Activated CD8-positive, alpha-beta memory T cell treated with anti-CD3 and anti-CD28 coated beads, Interleukin-2, amount 50 U/mL, for 48 hours (primary cell): ENCODE measurements around the gene RNF20.

Experiments used
- DNase-seq: peaks from one replicate; pipeline ENCODE4 v3.0.0-alpha.2; 2020

The RNF20 gene

GRCh38 chr9:101590901-101591300 is 57.2 kb downstream of the RNF20 start:
- DNase-seq = no peak

GRCh38 chr9:101591787-101592446 is 58.3 kb downstream of the RNF20 start:
- no peak for DNase-seq

GRCh38 chr9:101592788-101593187 is 59.1 kb downstream of the RNF20 start:
- no peak for DNase-seq

DNA sequence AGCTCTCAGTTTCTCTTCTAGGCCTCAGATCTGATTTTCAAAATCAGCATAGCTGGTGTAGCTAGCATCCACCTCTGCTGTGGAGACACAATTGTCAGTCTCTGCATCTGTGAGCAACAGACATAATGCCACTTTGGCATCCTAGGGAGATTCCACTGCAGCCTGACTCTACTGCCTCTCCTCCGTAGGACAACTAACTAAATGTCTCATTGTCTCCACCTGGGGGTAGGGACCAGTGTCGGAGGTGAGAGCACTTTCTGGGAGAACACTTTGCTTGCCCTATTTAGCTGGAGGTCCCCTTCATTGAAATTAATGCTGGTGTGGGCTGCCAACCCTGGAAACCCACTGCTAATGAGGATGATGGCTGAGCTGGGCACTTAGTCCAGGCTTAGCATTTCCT is 59.7 kb downstream of the RNF20 start:
- DNase-seq = no peak

DNA sequence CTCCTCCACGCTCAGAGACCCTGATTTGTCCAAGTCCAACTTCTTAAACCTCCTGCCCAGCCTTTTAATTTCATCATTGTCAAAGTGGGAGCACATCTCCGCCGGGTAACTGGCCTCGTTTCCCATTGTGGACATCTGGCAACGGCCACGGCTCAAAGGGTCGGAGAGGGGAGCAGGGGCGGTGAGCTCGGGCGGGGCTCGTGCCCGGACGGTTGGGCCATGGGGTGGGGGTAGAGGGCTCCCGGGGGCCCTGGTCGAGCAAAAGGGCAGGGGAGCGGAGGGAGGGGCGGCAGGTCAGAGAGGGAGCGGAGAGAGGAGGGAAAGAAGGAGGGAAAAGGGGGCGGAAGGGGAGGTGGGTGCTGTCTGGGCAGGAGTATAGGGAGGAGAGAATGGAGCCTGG is 61.1 kb downstream of the RNF20 start, which contains the start of gene PPP3R2:
TSS of gene PPP3R2 (minus strand) at position 174 of the 400 bp plus-strand sequence. CDS start at position 126, 48 bp downstream.
- DNase-seq = no peak

DNA sequence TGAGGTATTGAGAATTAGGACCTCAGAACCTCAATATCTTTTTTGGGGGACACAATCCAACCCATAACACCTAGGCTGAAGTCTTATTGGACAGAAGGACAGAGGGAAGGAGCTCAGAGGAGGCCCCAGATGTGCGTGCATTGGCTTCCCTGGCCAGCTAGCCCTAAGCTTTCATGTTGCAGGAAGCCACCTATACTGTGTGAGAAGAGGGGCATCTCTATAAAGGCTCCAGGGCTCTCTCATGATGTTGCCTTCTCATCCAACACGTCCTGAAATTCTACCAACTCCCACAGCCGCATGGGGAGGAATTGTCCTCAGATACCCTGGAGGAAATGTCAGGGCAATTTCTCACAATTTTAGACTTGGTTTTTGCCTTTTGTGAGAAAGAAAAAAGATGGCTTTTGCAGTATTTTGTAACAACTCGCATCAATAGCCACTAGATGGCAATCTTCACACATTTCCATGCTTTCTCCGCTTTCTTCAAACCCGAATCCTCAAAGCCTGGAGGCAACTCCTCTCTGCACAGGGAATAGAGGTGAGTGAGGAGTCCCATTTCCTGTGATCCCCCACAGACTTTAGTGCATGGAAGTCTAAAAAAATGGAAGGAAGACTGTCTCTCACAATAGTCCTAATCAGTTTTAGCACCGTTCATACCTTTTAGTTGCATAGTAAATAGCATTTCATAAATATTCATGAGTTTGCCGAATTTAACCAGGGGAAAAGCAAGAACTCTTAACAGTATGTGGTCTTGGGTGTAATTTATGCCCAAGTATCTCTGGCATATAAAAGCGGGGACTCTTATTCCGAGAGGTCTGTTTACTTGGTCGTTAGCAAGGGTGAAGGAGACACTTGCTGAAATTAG is 68.5 kb downstream of the RNF20 start:
- DNase-seq = no peak

DNA sequence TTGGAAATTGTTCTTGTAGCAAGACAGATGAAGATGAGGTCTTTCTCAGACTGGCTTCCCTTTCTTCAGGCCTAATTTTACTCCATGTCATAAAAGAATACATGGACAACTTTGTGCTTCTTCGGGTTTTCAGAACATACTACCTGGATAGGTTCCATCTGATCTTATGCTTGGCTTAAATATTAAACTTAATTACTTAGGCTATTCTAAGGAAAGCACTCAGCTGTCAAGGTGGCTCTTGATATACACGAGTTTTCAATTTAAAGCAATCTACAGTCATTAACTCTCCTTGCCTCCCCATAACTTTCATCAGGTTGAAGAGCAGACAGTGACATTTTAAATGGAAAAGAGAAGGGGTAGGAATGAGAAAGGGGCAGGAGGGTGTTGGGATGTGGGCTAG is 70.6 kb downstream of the RNF20 start:
- no peak for DNase-seq

GRCh38 chr9:101605547-101605946 is 71.9 kb downstream of the RNF20 start:
- DNase-seq = no peak
